Nephron (organoid): ENCODE measurements around the gene SRSF3.
A peak's percentile ranks its signal among the peaks of the same experiment; 100 is the strongest.
"Not testable (repeated sequence)": the region's sequence is repeated elsewhere in the genome, so short reads cannot be mapped to it uniquely, and the experiment has no call there.

Experiments
- H3K27ac Mint-ChIP-seq, 3 experiments: 2 replicates each; pipeline ENCODE4 v1.8.0; 2020; ENCODE audit warnings: mixed read lengths in 3 of 3, mild to moderate bottlenecking in 2 of 3, moderate library complexity in 1 of 3
- H3K27me3 Mint-ChIP-seq: 2 replicates; pipeline ENCODE4 v1.8.0; 2021; ENCODE audit warnings: low read depth, mild to moderate bottlenecking, moderate library complexity, mixed read lengths
- H3K36me3 Mint-ChIP-seq: 2 replicates; pipeline ENCODE4 v1.8.0; 2020; ENCODE audit warnings: low read depth, mixed read lengths
- H3K4me1 Mint-ChIP-seq: 2 replicates; pipeline ENCODE4 v1.8.0; 2020; ENCODE audit warnings: mixed read lengths
- H3K4me3 Mint-ChIP-seq, 3 experiments: 2 replicates each; pipeline ENCODE4 v1.8.0; 2020; ENCODE audit warnings: mild to moderate bottlenecking in 3 of 3, mixed read lengths in 3 of 3, moderate library complexity in 2 of 3
- H3K9me3 Mint-ChIP-seq: 2 replicates; pipeline ENCODE4 v1.8.0; 2020; ENCODE audit warnings: mixed read lengths
- TF ChIP-seq, protein P1 (sequence below), 3 experiments: fragments of 200-600 bp; sonication (generic); IDR thresholded peaks; one replicate each; pipeline ENCODE4 v1.5.0; 2021; ENCODE audit warnings: antibody characterized with exemption in 3 of 3; ENCODE audit not compliant: unreplicated experiment in 3 of 3

The SRSF3 gene

DNA sequence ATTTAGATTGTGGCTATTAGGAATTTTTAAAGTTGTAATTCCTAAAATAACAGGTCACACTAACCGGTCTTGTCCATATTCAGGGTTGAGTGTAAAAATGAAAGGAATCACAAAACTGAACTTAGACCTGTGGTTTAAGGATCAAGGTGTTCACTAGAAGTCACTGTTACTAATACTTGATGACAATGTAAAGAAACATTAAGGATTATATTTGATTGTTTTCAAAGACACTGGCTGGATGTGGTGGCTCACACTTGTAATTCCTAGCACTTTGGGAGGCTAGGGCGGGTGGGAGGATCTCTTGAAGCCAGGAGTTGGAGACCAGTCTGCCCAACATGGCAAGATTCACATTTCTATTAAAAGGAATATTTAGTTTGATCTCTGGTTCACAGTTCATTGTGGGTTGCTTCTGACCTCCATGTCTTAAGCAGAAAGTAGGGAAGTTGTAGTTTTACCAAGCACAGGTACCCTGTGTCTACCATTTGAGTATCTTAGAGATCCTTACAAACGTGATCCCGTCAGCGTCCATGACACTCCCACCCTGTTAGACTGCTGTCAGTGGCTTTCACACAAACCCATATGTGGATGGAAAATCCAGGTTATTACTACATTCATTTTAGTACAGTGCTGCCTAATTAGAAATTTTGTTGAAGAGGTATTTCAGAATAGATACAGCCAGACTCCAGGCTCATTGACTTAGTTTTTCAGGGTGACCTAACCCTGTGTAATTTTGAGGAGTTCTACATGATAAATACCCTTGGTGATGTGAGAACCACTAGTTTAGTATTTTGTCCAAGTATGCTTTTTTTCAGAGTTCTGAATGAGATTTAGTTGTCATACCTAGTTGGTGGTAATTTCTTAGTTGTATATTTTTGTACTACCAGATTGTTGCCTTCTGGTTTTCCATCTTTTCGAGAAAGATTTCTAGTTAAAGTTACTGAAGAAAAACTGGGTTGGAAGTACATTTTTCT is 10.2 kb downstream of the SRSF3 start:
- Mint-ChIP-seq H3K4me3 (no peak overlapping the region), H3K9me3 (no peaks in the 10 kb centered on the region), H3K27ac (peak overlapping the region in 2 of 3 experiments; percentile 10 to 36), H3K4me1 (peaks cover 62% of the 10 kb centered on the region), H3K27me3 (no peaks in the 10 kb centered on the region), H3K36me3 (peaks cover 95% of the 10 kb centered on the region)
- TF ChIP-seq, protein P1, sequence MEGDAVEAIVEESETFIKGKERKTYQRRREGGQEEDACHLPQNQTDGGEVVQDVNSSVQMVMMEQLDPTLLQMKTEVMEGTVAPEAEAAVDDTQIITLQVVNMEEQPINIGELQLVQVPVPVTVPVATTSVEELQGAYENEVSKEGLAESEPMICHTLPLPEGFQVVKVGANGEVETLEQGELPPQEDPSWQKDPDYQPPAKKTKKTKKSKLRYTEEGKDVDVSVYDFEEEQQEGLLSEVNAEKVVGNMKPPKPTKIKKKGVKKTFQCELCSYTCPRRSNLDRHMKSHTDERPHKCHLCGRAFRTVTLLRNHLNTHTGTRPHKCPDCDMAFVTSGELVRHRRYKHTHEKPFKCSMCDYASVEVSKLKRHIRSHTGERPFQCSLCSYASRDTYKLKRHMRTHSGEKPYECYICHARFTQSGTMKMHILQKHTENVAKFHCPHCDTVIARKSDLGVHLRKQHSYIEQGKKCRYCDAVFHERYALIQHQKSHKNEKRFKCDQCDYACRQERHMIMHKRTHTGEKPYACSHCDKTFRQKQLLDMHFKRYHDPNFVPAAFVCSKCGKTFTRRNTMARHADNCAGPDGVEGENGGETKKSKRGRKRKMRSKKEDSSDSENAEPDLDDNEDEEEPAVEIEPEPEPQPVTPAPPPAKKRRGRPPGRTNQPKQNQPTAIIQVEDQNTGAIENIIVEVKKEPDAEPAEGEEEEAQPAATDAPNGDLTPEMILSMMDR (IDR thresholded peaks at IDR 0.05; ENCODE audit: unreplicated experiment in 3 of 3), result no peak

DNA sequence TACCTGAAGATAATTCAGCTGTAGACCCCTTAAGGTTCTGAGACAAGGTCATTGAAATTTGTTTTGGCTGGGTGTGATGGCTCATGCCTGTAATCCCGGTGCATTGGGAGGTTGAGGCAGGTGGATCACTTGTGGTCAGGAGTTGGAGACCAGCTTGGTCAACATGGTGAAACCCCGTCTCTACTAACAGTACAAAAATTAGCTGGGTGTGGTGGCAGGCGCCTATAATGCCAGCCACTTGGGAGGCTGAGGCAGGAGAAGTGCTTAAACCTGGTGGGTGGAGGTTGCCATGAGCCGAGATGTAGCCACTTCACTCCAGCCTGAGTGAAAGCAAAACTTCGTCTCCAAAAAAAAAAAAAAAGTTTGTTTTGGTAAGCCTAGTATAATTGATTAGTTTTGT is 11.0 kb downstream of the SRSF3 start:
- H3K9me3 Mint-ChIP-seq, result peaks cover 2% of the 10 kb centered on the region
- TF ChIP-seq, protein P1 (IDR thresholded peaks at IDR 0.05; ENCODE audit: unreplicated experiment in 3 of 3), result no peak
- H3K4me1 Mint-ChIP-seq, result peaks cover 54% of the 10 kb centered on the region
- H3K4me3 Mint-ChIP-seq, result no peak overlapping the region
- H3K36me3 Mint-ChIP-seq, result peaks cover 94% of the 10 kb centered on the region
- H3K27me3 Mint-ChIP-seq, result no peaks in the 10 kb centered on the region
- H3K27ac Mint-ChIP-seq, result no peak overlapping the region

DNA sequence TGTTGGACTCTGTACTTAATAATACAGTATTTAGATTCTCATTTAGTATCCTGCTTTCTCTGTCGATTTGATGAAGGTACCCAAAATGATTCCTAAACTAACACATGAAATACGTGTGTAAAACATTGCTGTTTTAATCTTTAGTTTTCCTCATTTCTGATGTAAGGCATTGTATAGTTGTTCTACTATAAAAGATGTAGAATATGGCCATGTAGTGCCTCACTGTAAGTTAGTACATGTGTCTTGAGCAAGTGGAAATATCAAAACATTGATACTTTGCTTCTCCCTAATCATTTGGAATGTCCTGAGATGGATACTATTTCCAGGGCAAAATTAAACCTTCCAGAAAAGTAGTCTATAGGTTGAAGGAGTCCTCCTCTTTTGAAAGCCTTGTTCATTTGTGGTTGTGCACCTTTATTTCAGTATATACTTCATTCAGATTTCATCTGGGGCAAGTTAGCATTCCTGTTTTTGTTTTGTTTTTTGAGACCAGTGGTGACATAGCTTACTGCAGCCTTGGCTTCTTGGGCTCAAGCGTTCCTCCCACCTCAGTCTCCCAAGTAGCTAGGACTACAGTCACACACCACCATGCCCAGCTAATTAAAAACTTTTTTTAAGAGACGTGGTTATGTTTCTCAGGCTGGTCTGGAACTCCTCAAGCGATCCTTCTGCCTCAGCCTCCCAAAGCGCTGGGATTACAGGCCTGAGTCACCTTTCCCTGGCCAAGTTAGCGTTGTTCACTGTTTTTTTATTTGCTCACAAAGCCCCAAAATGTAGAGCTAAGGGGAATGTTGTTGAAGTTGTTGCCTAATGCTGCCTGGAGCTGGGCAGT is 11.6 kb downstream of the SRSF3 start:
- Mint-ChIP-seq H3K27me3 (no peaks in the 10 kb centered on the region), H3K36me3 (peaks cover 93% of the 10 kb centered on the region), H3K4me3 (peak overlapping the region in 1 of 3 experiments; percentile 7), H3K9me3 (peaks cover 2% of the 10 kb centered on the region), H3K27ac (peak overlapping the region; percentile 42 to 80 (median 72)), H3K4me1 (peaks cover 47% of the 10 kb centered on the region)
- TF ChIP-seq, protein P1 (IDR thresholded peaks at IDR 0.05; ENCODE audit: unreplicated experiment in 3 of 3), result peak in 1 of 3 experiments; percentile 24

- not testable (repeated sequence) for H3K9me3 Mint-ChIP-seq, H3K4me3 Mint-ChIP-seq, H3K27me3 Mint-ChIP-seq
- peak overlapping the region in 2 of 3 experiments; percentile 46 to 76 for H3K27ac Mint-ChIP-seq
- H3K36me3 Mint-ChIP-seq, result peaks cover 93% of the 10 kb centered on the region
- H3K4me1 Mint-ChIP-seq, result peaks cover 36% of the 10 kb centered on the region
Observed at GRCh38 chr6:36607305-36607682, 13.1 kb downstream of the SRSF3 start.

- H3K36me3 Mint-ChIP-seq, result peaks cover 93% of the 10 kb centered on the region
- peaks cover 2% of the 10 kb centered on the region for H3K9me3 Mint-ChIP-seq
Observed at GRCh38 chr6:36607683-36608386, 13.7 kb downstream of the SRSF3 start.

More at GRCh38 chr6:36607683-36608386, 13.7 kb downstream of the SRSF3 start:
- Mint-ChIP-seq H3K4me3 (no peak overlapping the region), H3K27me3 (no peaks in the 10 kb centered on the region), H3K4me1 (peaks cover 33% of the 10 kb centered on the region), H3K27ac (peak overlapping the region; percentile 46 to 76 (median 55))
- TF ChIP-seq, protein P1 (IDR thresholded peaks at IDR 0.05; ENCODE audit: unreplicated experiment in 3 of 3), result no peak
